ENCODE data around the gene IL34.

IL34 gene

GRCh38 chr16:70691223-70692129, 45.1 kb downstream of the IL34 start:
- H3F3A ChIP-seq (ENCODE audit: insufficient read depth), result no peaks in the 10 kb centered on the region
- no peak overlapping the region for H3K9ac ChIP-seq (ENCODE audit: low read length)
- no peaks in the 10 kb centered on the region for H3K79me2 ChIP-seq (ENCODE audit: insufficient read depth, low read length)
- TF ChIP-seq EZH2phosphoT487 (conservative IDR thresholded peaks at IDR 0.05; ENCODE audit: low read length) (no peak), CTCF (IDR thresholded peaks at IDR 0.05; ENCODE audit: insufficient read depth, low read length, poor library complexity, severe bottlenecking) (no peak)
- no peak overlapping the region for H3K27ac ChIP-seq (ENCODE audit: low read depth, low read length)
- no peak overlapping the region for H3K4me2 ChIP-seq (ENCODE audit: low read depth, low read length, poor library complexity, severe bottlenecking)
- no peaks in the 10 kb centered on the region for H3K9me3 ChIP-seq (ENCODE audit: insufficient read depth, low read length)
- H2AFZ ChIP-seq (ENCODE audit: low read depth, low read length, severe bottlenecking), result no peak overlapping the region
- H3K4me3 ChIP-seq (ENCODE audit: insufficient read depth, low read length, poor library complexity, severe bottlenecking), result no peak overlapping the region
- no peaks in the 10 kb centered on the region for H4K20me1 ChIP-seq (ENCODE audit: low read depth, low read length)
- no peaks in the 10 kb centered on the region for H3K9me2 ChIP-seq (replicated peaks; ENCODE audit: insufficient read depth, low read length)
- H3K27me3 ChIP-seq (ENCODE audit: low read length), result no peaks in the 10 kb centered on the region
- no peaks in the 10 kb centered on the region for H3K36me3 ChIP-seq (ENCODE audit: low read length)

GRCh38 chr16:70692130-70692872, 45.9 kb downstream of the IL34 start:
- Histone ChIP-seq H3K36me3 (ENCODE audit: low read length) (no peaks in the 10 kb centered on the region), H3K79me2 (ENCODE audit: insufficient read depth, low read length) (no peaks in the 10 kb centered on the region), H3K4me3 (ENCODE audit: insufficient read depth, low read length, poor library complexity, severe bottlenecking) (no peak overlapping the region), H3K9ac (ENCODE audit: low read length) (no peak overlapping the region), H3F3A (ENCODE audit: insufficient read depth) (no peaks in the 10 kb centered on the region), H3K27ac (ENCODE audit: low read depth, low read length) (no peak overlapping the region), H3K27me3 (ENCODE audit: low read length) (no peaks in the 10 kb centered on the region), H3K9me2 (replicated peaks; ENCODE audit: insufficient read depth, low read length) (no peaks in the 10 kb centered on the region), H2AFZ (ENCODE audit: low read depth, low read length, severe bottlenecking) (no peak overlapping the region), H4K20me1 (ENCODE audit: low read depth, low read length) (no peaks in the 10 kb centered on the region), H3K9me3 (ENCODE audit: insufficient read depth, low read length) (no peaks in the 10 kb centered on the region), H3K4me2 (ENCODE audit: low read depth, low read length, poor library complexity, severe bottlenecking) (no peak overlapping the region)
- TF ChIP-seq EZH2phosphoT487 (conservative IDR thresholded peaks at IDR 0.05; ENCODE audit: low read length) (no peak), CTCF (IDR thresholded peaks at IDR 0.05; ENCODE audit: insufficient read depth, low read length, poor library complexity, severe bottlenecking) (no peak)

GRCh38 chr16:70692873-70693671, 46.7 kb downstream of the IL34 start:
- Histone ChIP-seq H2AFZ (ENCODE audit: low read depth, low read length, severe bottlenecking) (no peak overlapping the region), H3F3A (ENCODE audit: insufficient read depth) (no peaks in the 10 kb centered on the region), H3K27ac (ENCODE audit: low read depth, low read length) (no peak overlapping the region), H3K79me2 (ENCODE audit: insufficient read depth, low read length) (no peaks in the 10 kb centered on the region), H4K20me1 (ENCODE audit: low read depth, low read length) (no peaks in the 10 kb centered on the region), H3K9me2 (replicated peaks; ENCODE audit: insufficient read depth, low read length) (no peaks in the 10 kb centered on the region), H3K36me3 (ENCODE audit: low read length) (no peaks in the 10 kb centered on the region), H3K9ac (ENCODE audit: low read length) (no peak overlapping the region), H3K4me3 (ENCODE audit: insufficient read depth, low read length, poor library complexity, severe bottlenecking) (no peak overlapping the region), H3K9me3 (ENCODE audit: insufficient read depth, low read length) (no peaks in the 10 kb centered on the region), H3K27me3 (ENCODE audit: low read length) (no peaks in the 10 kb centered on the region), H3K4me2 (ENCODE audit: low read depth, low read length, poor library complexity, severe bottlenecking) (no peak overlapping the region)
- TF ChIP-seq CTCF (IDR thresholded peaks at IDR 0.05; ENCODE audit: insufficient read depth, low read length, poor library complexity, severe bottlenecking) (no peak), EZH2phosphoT487 (conservative IDR thresholded peaks at IDR 0.05; ENCODE audit: low read length) (no peak)

Measured in SU-DHL-6 (cell line).